ENCODE measurements around the gene NGFR.

NGFR gene

DNA sequence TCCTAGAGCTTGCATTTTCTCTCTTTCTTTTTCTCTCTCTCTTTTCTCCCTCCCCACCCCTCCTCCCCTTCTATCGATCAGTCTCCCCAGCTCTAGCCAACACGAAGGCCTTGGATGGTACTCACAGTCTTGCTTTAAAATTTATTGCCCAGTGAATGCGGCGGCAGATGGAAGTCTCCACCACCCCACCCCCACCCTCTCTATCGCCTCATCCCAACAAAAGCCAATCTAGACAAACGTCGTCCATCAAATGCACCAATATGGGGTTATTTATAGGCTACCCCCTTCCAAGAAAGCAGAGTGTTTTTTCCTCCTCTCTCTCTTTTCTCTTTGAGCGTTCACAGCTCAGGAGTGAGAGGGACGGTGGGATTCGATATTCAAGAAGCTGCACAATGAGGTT, 10.5 kb upstream of the NGFR start:
- H3K4me3 ChIP-seq (ENCODE audit: low read depth, low read length): no peak overlapping the region
- POLR2A ChIA-PET: no interaction called here
- CTCF ChIA-PET: interaction anchor here (0.6 to 1.5 kb wide), 5 partner anchors 23 to 194 kb away, joined by 3 to 5 read pairs (median 4); no protein-coding TSS in a partner anchor
- H3K4me1 ChIP-seq (ENCODE audit: control insufficient read depth, insufficient read depth, low read length): no peaks in the 10 kb centered on the region
- no peaks in the 10 kb centered on the region for H3K36me3 ChIP-seq (ENCODE audit: control insufficient read depth in 2 of 2, insufficient read depth in 1 of 2, low read length in 2 of 2)
- no peak overlapping the region for H3K27ac ChIP-seq (ENCODE audit: extremely low read depth, low read depth, low read length)
- TF ChIP-seq KLF9 (tag by site-specific recombination; IDR thresholded peaks at IDR 0.05; ENCODE audit: low read depth): no peak
- no peak for TF ChIP-seq ZNF596 (tag by site-specific recombination; IDR thresholded peaks at IDR 0.05)
- no peak for TF ChIP-seq HOXA7 (CRISPR knock-in tag; IDR thresholded peaks at IDR 0.05; ENCODE audit: borderline replicate concordance)
- no peak for TF ChIP-seq BCL11A (tag by site-specific recombination; IDR thresholded peaks at IDR 0.05; ENCODE audit: low read depth)
- TF ChIP-seq ZFP3 (tag by site-specific recombination; IDR thresholded peaks at IDR 0.05; ENCODE audit: low read depth): no peak
- no peak for TF ChIP-seq ZNF521 (tag by site-specific recombination; IDR thresholded peaks at IDR 0.05)
- no peak for TF ChIP-seq ZNF704 (tag by site-specific recombination; IDR thresholded peaks at IDR 0.05)
- TF ChIP-seq CTCF (tag by site-specific recombination; IDR thresholded peaks at IDR 0.05): no peak
- TF ChIP-seq ZNF155 (tag by site-specific recombination; IDR thresholded peaks at IDR 0.05): no peak
- TF ChIP-seq, protein P1, sequence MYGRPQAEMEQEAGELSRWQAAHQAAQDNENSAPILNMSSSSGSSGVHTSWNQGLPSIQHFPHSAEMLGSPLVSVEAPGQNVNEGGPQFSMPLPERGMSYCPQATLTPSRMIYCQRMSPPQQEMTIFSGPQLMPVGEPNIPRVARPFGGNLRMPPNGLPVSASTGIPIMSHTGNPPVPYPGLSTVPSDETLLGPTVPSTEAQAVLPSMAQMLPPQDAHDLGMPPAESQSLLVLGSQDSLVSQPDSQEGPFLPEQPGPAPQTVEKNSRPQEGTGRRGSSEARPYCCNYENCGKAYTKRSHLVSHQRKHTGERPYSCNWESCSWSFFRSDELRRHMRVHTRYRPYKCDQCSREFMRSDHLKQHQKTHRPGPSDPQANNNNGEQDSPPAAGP (tag by site-specific recombination; IDR thresholded peaks at IDR 0.05): no peak
- TF ChIP-seq, protein P2, sequence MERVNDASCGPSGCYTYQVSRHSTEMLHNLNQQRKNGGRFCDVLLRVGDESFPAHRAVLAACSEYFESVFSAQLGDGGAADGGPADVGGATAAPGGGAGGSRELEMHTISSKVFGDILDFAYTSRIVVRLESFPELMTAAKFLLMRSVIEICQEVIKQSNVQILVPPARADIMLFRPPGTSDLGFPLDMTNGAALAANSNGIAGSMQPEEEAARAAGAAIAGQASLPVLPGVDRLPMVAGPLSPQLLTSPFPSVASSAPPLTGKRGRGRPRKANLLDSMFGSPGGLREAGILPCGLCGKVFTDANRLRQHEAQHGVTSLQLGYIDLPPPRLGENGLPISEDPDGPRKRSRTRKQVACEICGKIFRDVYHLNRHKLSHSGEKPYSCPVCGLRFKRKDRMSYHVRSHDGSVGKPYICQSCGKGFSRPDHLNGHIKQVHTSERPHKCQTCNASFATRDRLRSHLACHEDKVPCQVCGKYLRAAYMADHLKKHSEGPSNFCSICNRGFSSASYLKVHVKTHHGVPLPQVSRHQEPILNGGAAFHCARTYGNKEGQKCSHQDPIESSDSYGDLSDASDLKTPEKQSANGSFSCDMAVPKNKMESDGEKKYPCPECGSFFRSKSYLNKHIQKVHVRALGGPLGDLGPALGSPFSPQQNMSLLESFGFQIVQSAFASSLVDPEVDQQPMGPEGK (tag by site-specific recombination; IDR thresholded peaks at IDR 0.05): no peak
- TF ChIP-seq ZNF501 (tag by site-specific recombination; IDR thresholded peaks at IDR 0.05): no peak
- no peak for TF ChIP-seq ZBTB44 (tag by site-specific recombination; IDR thresholded peaks at IDR 0.05)
- TF ChIP-seq ZNF518A (tag by site-specific recombination; conservative IDR thresholded peaks at IDR 0.05; ENCODE audit: low read depth): no peak
- TF ChIP-seq ZNF214 (tag by site-specific recombination; IDR thresholded peaks at IDR 0.05; ENCODE audit: borderline replicate concordance): no peak
- no peak for TF ChIP-seq ZNF157 (tag by site-specific recombination; IDR thresholded peaks at IDR 0.05)
- TF ChIP-seq PRDM1 (tag by site-specific recombination; IDR thresholded peaks at IDR 0.05): no peak; the same call in 1 of the 2 replicates
- H3K9me3 ChIP-seq (ENCODE audit: control insufficient read depth, insufficient read depth, low read depth, low read length): no peaks in the 10 kb centered on the region

Measured in HEK293 (cell line).